Ramos (cell line): ENCODE results near the gene ATF4.

Experiments
- in situ Hi-C: fragments of 300-500 bp; cut with MboI; formaldehyde crosslinking; loops from one replicate; pipeline ENCODE4 v1.14.3; 2022; ENCODE audit warnings: low sequenced_read_pairs; ENCODE audit not compliant: unreplicated experiment

Gene ATF4

GRCh38 chr22:39504071-39504470 is 16.3 kb upstream of the ATF4 start:
- in situ Hi-C loops, result loop anchor here (25.0 kb wide), 1 partner anchor 342 kb away; the partner anchor contains the start of gene CBX7

GRCh38 chr22:39507021-39507420 is 13.3 kb upstream of the ATF4 start:
- in situ Hi-C loops, result loop anchor here (25.0 kb wide), 1 partner anchor 345 kb away; the partner anchor contains the start of gene CBX7

GRCh38 chr22:39508393-39508792 is 12.0 kb upstream of the ATF4 start:
- in situ Hi-C loops, result loop anchor here (25.0 kb wide), 1 partner anchor 346 kb away; the partner anchor contains the start of gene CBX7

GRCh38 chr22:39510529-39511149 is 9.7 kb upstream of the ATF4 start:
- in situ Hi-C loops, result loop anchor here (25.0 kb wide), 1 partner anchor 348 kb away; the partner anchor contains the start of gene CBX7

- in situ Hi-C loops, result loop anchor here (25.0 kb wide), 1 partner anchor 349 kb away; the partner anchor contains the start of gene CBX7
These were observed 9.1 kb upstream of the ATF4 start for GRCh38 chr22:39511226-39511625.

GRCh38 chr22:39512026-39512425 is 8.3 kb upstream of the ATF4 start:
- in situ Hi-C loops, result loop anchor here (25.0 kb wide), 1 partner anchor 350 kb away; the partner anchor contains the start of gene CBX7

GRCh38 chr22:39513791-39514190 is 6.6 kb upstream of the ATF4 start:
- in situ Hi-C loops, result loop anchor here (25.0 kb wide), 1 partner anchor 351 kb away; the partner anchor contains the start of gene CBX7

GRCh38 chr22:39514373-39514973 is 5.9 kb upstream of the ATF4 start:
- in situ Hi-C loops, result loop anchor here (25.0 kb wide), 1 partner anchor 352 kb away; the partner anchor contains the start of gene CBX7

- in situ Hi-C loops, result loop anchor here (25.0 kb wide), 1 partner anchor 353 kb away; the partner anchor contains the start of gene CBX7
These were observed 4.9 kb upstream of the ATF4 start for GRCh38 chr22:39515266-39516050.

- in situ Hi-C loops, result loop anchor here (25.0 kb wide), 1 partner anchor 355 kb away; the partner anchor contains the start of gene CBX7
These were observed 2.9 kb upstream of the ATF4 start for GRCh38 chr22:39517470-39517869.

GRCh38 chr22:39518144-39518786 is 2.1 kb upstream of the ATF4 start:
- in situ Hi-C loops, result loop anchor here (25.0 kb wide), 1 partner anchor 356 kb away; the partner anchor contains the start of gene CBX7

GRCh38 chr22:39518996-39519680 is 1.2 kb upstream of the ATF4 start:
- in situ Hi-C loops, result loop anchor here (25.0 kb wide), 1 partner anchor 357 kb away; the partner anchor contains the start of gene CBX7

GRCh38 chr22:39519681-39520225 is 609 bp upstream of the ATF4 start:
- in situ Hi-C loops, result loop anchor here (5.0 to 25.0 kb wide), 2 partner anchors 72 to 357 kb away; partner anchors contain the start of gene CBX7

- in situ Hi-C loops, result loop anchor here (5.0 to 25.0 kb wide), 2 partner anchors 74 to 359 kb away; partner anchors contain the start of gene CBX7
These were observed 934 bp downstream of the ATF4 start for GRCh38 chr22:39521106-39521885.

GRCh38 chr22:39522091-39522490 is 1.7 kb downstream of the ATF4 start:
- in situ Hi-C loops, result loop anchor here (5.0 to 25.0 kb wide), 2 partner anchors 75 to 360 kb away; partner anchors contain the start of gene CBX7

GRCh38 chr22:39522567-39523300 is 2.4 kb downstream of the ATF4 start:
- in situ Hi-C loops, result loop anchor here (5.0 to 25.0 kb wide), 2 partner anchors 75 to 360 kb away; partner anchors contain the start of gene CBX7

GRCh38 chr22:39524089-39524752 is 3.9 kb downstream of the ATF4 start:
- in situ Hi-C loops, result loop anchor here (5.0 to 25.0 kb wide), 2 partner anchors 77 to 362 kb away; partner anchors contain the start of gene CBX7
